Adrenal gland (tissue), 12 donors: ENCODE results near the gene DOCK3. TPM values are rescaled to one million over a fixed set of nuclear protein-coding genes. Genes with fewer than 3 reads are reported as not detected.
A peak's percentile ranks its signal among the peaks of the same experiment; 100 is the strongest.
"Not testable (repeated sequence)": the region's sequence is repeated elsewhere in the genome, so short reads cannot be mapped to it uniquely, and the experiment has no call there.

Source experiments
- DNase-seq, 7 donors: peaks; one replicate each; pipeline ENCODE4 v3.0.0-alpha.2; 2019 to 2020
- H3K27ac ChIP-seq, 5 donors: fragments of 200-600 bp; sonication (generic) in 4 of 5; 1 replicate in 3 of 5; 2 replicates in 2 of 5; pipeline versions ENCODE4 v1.5.1 to v1.8.0; 2016 to 2020; ENCODE audit warnings: mild to moderate bottlenecking in 1 of 5
- H3K27me3 ChIP-seq: fragments of 200-600 bp; 2 replicates; pipeline ENCODE4 v1.8.0; 2021
- H3K36me3 ChIP-seq, 2 donors: fragments of 200-600 bp; replicated peaks in 1 of 2; 1 replicate in 1 of 2; 2 replicates in 1 of 2; pipeline versions ENCODE4 v1.5.1 to v1.8.0; 2018 to 2022
- H3K4me1 ChIP-seq, 2 donors: fragments of 200-600 bp; replicated peaks in 1 of 2; 1 replicate in 1 of 2; 2 replicates in 1 of 2; pipeline versions ENCODE4 v1.5.1 to v1.8.0; 2018 to 2021
- H3K4me3 ChIP-seq, 4 donors: fragments of 200-600 bp; sonication (generic) in 3 of 4; one replicate each; pipeline ENCODE4 v1.5.1; 2016 to 2018
- H3K9me3 ChIP-seq, 3 donors: fragments of 200-600 bp; sonication (generic) in 1 of 3; replicated peaks in 1 of 3; 1 replicate in 2 of 3; 2 replicates in 1 of 3; pipeline versions ENCODE4 v1.5.1 to v1.8.0; 2016 to 2021
- CTCF ChIP-seq, 6 experiments: fragments of 450-650 bp in 4 of 6; fragments of 200-600 bp in 2 of 6; sonication (generic) in 1 of 6; IDR thresholded peaks; 1 replicate in 5 of 6; 2 replicates in 1 of 6; pipeline versions ENCODE4 v1.5.1 to v1.8.0; 2016 to 2021; ENCODE audit warnings: antibody characterized with exemption in 6 of 6, mild to moderate bottlenecking in 2 of 6, moderate library complexity in 1 of 6
- POLR2A ChIP-seq, 2 donors: fragments of 450-650 bp; IDR thresholded peaks; one replicate each; pipeline ENCODE4 v1.6.1; 2017; ENCODE audit warnings: antibody characterized with exemption in 2 of 2, mild to moderate bottlenecking in 2 of 2, moderate library complexity in 1 of 2
- WGBS, 4 donors: extraction: QIAGEN DNeasy Blood & Tissue Kit in 2 of 4; methylation state at CpG; one replicate each; pipeline versions ENCODE4 v1.1.5 to v1.1.7; 2013 to 2017; 5-methylcytosine and 5-hydroxymethylcytosine counted together
- intact Hi-C, 2 donors: fragments of 100-400 bp; cut with DNase I; formaldehyde crosslinking; loops; one replicate each; pipeline versions ENCODE4 v1.14.1 to v1.15.0; 2022 to 2023
- polyA plus RNA-seq, 3 donors: library from polyadenylated mRNA; stranded (reverse); fragments of 200-250 nt in 2 of 3; fragments of 350-450 nt in 1 of 3; fragmentation: Illumina TruSeq in 1 of 3; extraction: RNeasy Lipid Tissue Mini Kit (QIAGEN cat#74804) in 1 of 3; gene quantifications; one replicate each; pipeline ENCODE4 v1.2.3, GENCODE V29; 2013 to 2014
- total RNA-seq, 9 donors: library from RNA; depleted of rRNA in 4 of 9; stranded (reverse); fragments of >200 nt in 4 of 9; fragments of 120-200 nt in 1 of 9; fragmentation: NEBNext Ultra II Directional in 1 of 9; extraction: Animal tissue kit (Norgen Biotek cat#: 25700) in 1 of 9; gene quantifications; one replicate each; pipeline versions ENCODE4 v1.1.0 to v1.2.4, GENCODE V29; 2013 to 2023
- donor health status: healthy with polysubstance abuse.
- donor health status: Bipolar disorder and iron deficiency.
- donor health status: DM: yes; HTN: yes; CAD: no.
- donor health status: DM: no; HTN: no; CAD: no.
- donor health status: DM: no; HTN: no; CAD: no.
- donor health status: DM: yes; HTN: yes; CAD: no.

DOCK3 gene
- total and polyA plus RNA-seq, 12 donors = 0.72 to 8.6 (median 2.9) TPM

DNA sequence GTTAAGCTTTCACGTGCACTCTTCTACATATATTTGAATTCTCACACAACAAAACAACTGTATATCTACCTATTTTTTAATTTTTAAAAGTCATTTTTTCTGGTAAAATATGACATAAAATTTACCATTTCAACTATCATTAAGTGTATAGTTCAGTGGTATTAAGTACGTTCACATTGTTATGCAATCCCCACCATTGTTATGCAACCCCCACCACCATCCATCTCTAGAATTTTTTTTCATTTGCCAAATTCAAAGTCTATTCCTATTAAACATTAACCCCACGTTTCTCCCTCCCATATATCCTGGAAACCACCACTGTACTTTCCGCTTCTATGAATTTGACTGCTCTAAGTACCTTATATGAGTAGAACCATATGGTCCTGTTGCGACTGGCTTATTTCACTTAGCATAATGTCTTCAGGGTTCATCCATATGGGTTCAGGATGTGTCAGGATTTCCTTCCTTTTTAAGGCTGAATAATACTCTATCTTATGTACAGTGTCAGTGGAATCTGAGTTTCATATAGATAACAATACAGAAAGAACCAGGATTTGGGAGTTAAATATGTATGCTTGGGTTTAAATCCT, 279.2 kb downstream of the DOCK3 start:
- Histone ChIP-seq H3K36me3 (no peaks in the 10 kb centered on the region), H3K4me1 (no peaks in the 10 kb centered on the region), H3K27ac (no peak overlapping the region), H3K9me3 (no peaks in the 10 kb centered on the region), H3K4me3 (no peak overlapping the region), H3K27me3 (no peaks in the 10 kb centered on the region)
- DNase-seq = no peak
- 73 to 78% (median 77%) methylated on average over 5 of the region's 5 CpGs for WGBS, 4 donors
- TF ChIP-seq CTCF (IDR thresholded peaks at IDR 0.05) (no peak), POLR2A (IDR thresholded peaks at IDR 0.05) (no peak)
- intact Hi-C loops = no loop called here

GRCh38 chr3:50961386-50961785, 286.7 kb downstream of the DOCK3 start:
- H3K27ac ChIP-seq = no peak overlapping the region
- WGBS, 4 donors = 59 to 78% (median 71%) methylated on average over 1 of the region's 1 CpG
- no peaks in the 10 kb centered on the region for H3K9me3 ChIP-seq
- no peak overlapping the region for H3K4me3 ChIP-seq
- H3K4me1 ChIP-seq = no peaks in the 10 kb centered on the region
- intact Hi-C loops = no loop called here
- no peak for DNase-seq
- H3K36me3 ChIP-seq = no peaks in the 10 kb centered on the region
- no peak for TF ChIP-seq CTCF (IDR thresholded peaks at IDR 0.05)
- TF ChIP-seq POLR2A (IDR thresholded peaks at IDR 0.05) = no peak
- no peaks in the 10 kb centered on the region for H3K27me3 ChIP-seq

- H3K27me3 ChIP-seq = no peaks in the 10 kb centered on the region
- 5 to 10% (median 6%) methylated on average over 3 of the region's 3 CpGs for WGBS, 4 donors
- TF ChIP-seq CTCF (IDR thresholded peaks at IDR 0.05) (peak; percentile 48 to 81 (median 74)), POLR2A (IDR thresholded peaks at IDR 0.05) (no peak)
- H3K36me3 ChIP-seq = no peaks in the 10 kb centered on the region
- no peaks in the 10 kb centered on the region for H3K4me1 ChIP-seq
- H3K4me3 ChIP-seq = no peak overlapping the region
- intact Hi-C loops = no loop called here
- no peaks in the 10 kb centered on the region for H3K9me3 ChIP-seq
- no peak overlapping the region for H3K27ac ChIP-seq
- peak; percentile 28 to 64 (median 48) for DNase-seq
These were observed 296.8 kb downstream of the DOCK3 start for GRCh38 chr3:50971487-50971924.

DNA sequence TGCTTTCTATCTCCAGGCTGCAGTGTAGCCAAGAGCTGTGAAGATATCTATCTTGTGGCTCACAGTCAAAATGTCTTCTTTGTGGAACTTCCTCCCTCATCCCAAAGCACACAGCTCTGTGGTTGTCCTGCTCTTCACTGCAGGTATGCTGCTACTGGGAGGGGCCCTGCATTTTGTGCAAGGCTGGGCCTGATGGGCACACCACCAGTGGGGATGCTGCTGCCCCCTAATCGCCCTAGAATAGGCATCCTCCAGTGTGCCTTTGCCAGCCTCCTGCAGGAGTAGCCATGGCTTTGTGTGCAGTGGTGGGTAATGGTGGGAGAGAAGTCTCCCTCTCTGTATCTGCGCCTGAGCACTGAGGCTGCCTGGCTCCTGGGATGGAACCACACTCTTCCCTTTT, 297.3 kb downstream of the DOCK3 start:
- Histone ChIP-seq H3K4me1 (no peaks in the 10 kb centered on the region), H3K27me3 (no peaks in the 10 kb centered on the region), H3K36me3 (no peaks in the 10 kb centered on the region), H3K9me3 (no peaks in the 10 kb centered on the region), H3K27ac (no peak overlapping the region), H3K4me3 (no peak overlapping the region)
- no peak for DNase-seq
- intact Hi-C loops = no loop called here
- WGBS, 4 donors = 91 to 93% (median 92%) methylated on average over 2 of the region's 2 CpGs; no CpG with 5 or more reads in 1 of the 4 donors
- TF ChIP-seq CTCF (IDR thresholded peaks at IDR 0.05) = no peak

GRCh38 chr3:50978586-50978985, 303.9 kb downstream of the DOCK3 start:
- H3K27me3 ChIP-seq, H3K4me3 ChIP-seq, H3K4me1 ChIP-seq, H3K27ac ChIP-seq, H3K9me3 ChIP-seq, DNase-seq, intact Hi-C loops, H3K36me3 ChIP-seq: not testable (repeated sequence)
- 87 to 95% (median 88%) methylated on average over 6 to 18 of the region's 18 CpGs for WGBS, 4 donors
